ENCODE measurements around the gene IMP3. TPM values are rescaled to one million over a fixed set of nuclear protein-coding genes. Genes with fewer than 3 reads are reported as not detected.

The IMP3 gene
- total RNA-seq (2022; extraction: Qiagen RNA extraction), result 89.4 to 131 TPM (median 126 TPM) in 5 replicates

GRCh38 chr15:75639709-75640482 is at the start of gene IMP3:
TSS of gene IMP3 (minus strand) at chr15:75640224. CDS start at chr15:75640168, 56 bp downstream.

GRCh38 chr15:75647370-75648155 is 7.5 kb upstream of the IMP3 start, which contains the start of gene SNX33:
TSS of gene SNX33 (plus strand) at chr15:75647912. CDS start at chr15:75649103, 1,191 bp downstream.

GRCh38 chr15:75625542-75626347 is 14.3 kb downstream of the IMP3 start, which contains the start of gene SNUPN:
TSS of gene SNUPN (minus strand) at chr15:75625725. CDS start at chr15:75621051, 4,674 bp downstream.

Other genes starting within 250 kb of the IMP3 start
- 24.1 to 35.5 TPM (median 31.9 TPM) in 5 replicates for gene SIN3A, start 188.5 kb downstream of the IMP3 start, total RNA-seq (2022; extraction: Qiagen RNA extraction)
- 34.6 to 48.4 TPM (median 44.2 TPM) in 5 replicates for gene PTPN9, start 60.9 kb downstream of the IMP3 start, total RNA-seq (2022; extraction: Qiagen RNA extraction)
- 30.9 to 37.7 TPM (median 32.6 TPM) in 5 replicates for gene SNUPN, start 14.5 kb downstream of the IMP3 start, total RNA-seq (2022; extraction: Qiagen RNA extraction)
- 12.0 to 17.1 TPM (median 15.7 TPM) in 5 replicates for gene SNX33, start 7.7 kb upstream of the IMP3 start, total RNA-seq (2022; extraction: Qiagen RNA extraction)
- gene CSPG4, start 72.6 kb upstream of the IMP3 start, total RNA-seq (2022; extraction: Qiagen RNA extraction), result 0.06 to 0.12 TPM (median 0.10 TPM) in 5 replicates
- 33.7 to 41.8 TPM (median 38.6 TPM) in 5 replicates for gene UBE2Q2, start 203.2 kb upstream of the IMP3 start, total RNA-seq (2022; extraction: Qiagen RNA extraction)

All from A549 treated with CORT108297 at 1 μM for 4 hours (cell line).